ENCODE measurements around the gene FLT3. TPM values are rescaled to one million over a fixed set of nuclear protein-coding genes. Genes with fewer than 3 reads are reported as not detected.
"Not testable (repeated sequence)": the region's sequence is repeated elsewhere in the genome, so short reads cannot be mapped to it uniquely, and the experiment has no call there.

Gene FLT3
- 0.22 TPM for polyA plus RNA-seq (2013, experiment 1 of 2)
- 0.19 TPM for polyA plus RNA-seq (2013, experiment 2 of 2)

DNA sequence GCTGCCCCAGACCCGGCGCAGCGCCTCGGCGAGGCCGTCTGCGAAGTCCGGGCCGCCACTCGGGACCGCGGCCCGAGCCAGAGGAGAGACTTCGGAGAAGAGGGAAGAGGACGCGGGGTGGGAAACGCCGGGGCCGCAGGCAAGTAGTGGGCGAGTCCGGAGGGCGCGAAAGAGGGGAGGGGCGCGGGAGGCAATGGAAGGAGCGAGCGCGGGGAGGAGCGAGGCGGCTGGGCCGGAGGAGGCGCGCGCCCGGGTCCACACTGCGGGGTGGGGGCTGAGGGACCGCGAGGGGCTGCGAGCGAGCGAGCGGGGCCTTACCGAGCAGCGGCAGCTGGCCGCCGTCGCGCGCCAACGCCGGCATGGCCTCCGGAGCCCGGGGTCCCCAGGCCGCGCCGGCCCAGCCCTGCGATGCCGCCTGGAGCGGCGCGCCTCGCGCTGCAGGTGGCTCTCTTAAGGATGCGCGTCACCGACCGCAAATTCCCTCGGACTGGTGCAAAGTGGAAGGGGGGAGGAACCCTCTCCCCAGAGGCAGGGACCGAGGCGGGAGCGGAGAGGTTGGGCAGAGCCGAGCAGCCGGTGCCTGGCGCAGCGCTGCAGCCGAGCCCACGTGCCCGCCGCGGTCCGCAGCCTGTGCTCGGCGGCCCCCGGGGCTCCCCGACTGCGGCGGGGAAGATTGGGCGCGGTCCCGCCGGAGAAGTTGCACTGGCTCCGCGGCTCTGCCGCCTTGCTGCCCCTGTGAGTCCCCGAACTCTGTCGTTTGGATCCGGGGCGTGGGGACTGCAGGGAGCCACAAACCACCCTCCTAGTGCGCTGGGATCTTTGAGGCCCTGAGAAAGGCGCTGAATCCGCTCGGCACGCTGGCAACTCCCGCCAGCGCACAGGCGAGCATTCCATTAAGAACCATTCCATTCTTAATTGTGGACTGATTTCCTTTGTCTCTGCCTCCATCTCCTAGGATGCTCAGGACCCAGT is at the start of gene FLT3:
Gene FLT3, minus strand, starts transcription at position 427 of the 972 bp plus-strand sequence. Its CDS starts 66 bp downstream, at position 361.
- Histone ChIP-seq H3K23ac (ENCODE audit: low read depth, low read length, poor library complexity) (peak within 1 kb of the TSS; percentile 90), H4K91ac (ENCODE audit: low read depth, low read length, poor library complexity) (no peak within 1 kb of the TSS), H2BK12ac (ENCODE audit: low read length) (peak within 1 kb of the TSS; percentile 41), H3K36me3 (replicated peaks in 1 of 2; ENCODE audit: control insufficient read depth in 2 of 2, insufficient read depth in 2 of 2, low read length in 2 of 2) (no peaks in the 10 kb centered on the region), H3K4me3 (ENCODE audit: low read length in 2 of 2) (peak within 1 kb of the TSS; percentile 51 to 81), H3K27me3 (ENCODE audit: control insufficient read depth in 3 of 3, insufficient read depth in 3 of 3, low read depth in 1 of 3, low read length in 3 of 3) (peaks cover 10 to 56% (median 13%) of the 10 kb centered on the region in 3 experiments), H2BK5ac (ENCODE audit: low read length) (peak within 1 kb of the TSS; percentile 66), H4K8ac (ENCODE audit: low read depth, low read length) (no peak within 1 kb of the TSS), H3K4ac (ENCODE audit: low read length) (no peak within 1 kb of the TSS), H3K27ac (replicated peaks; ENCODE audit: low read length) (no peak within 1 kb of the TSS), H3K9ac (ENCODE audit: low read depth, low read length, poor library complexity) (peak within 1 kb of the TSS; percentile 82), H3K9me3 (replicated peaks in 1 of 2; ENCODE audit: control insufficient read depth in 2 of 2, insufficient read depth in 1 of 2, low read depth in 1 of 2, low read length in 2 of 2) (peaks cover 1 to 6% of the 10 kb centered on the region in 2 donors), H3K14ac (ENCODE audit: low read length) (peak within 1 kb of the TSS; percentile 90), H3K4me2 (ENCODE audit: insufficient read depth, low read length, poor library complexity, severe bottlenecking) (peak within 1 kb of the TSS; percentile 99), H3K18ac (ENCODE audit: low read length) (peak within 1 kb of the TSS; percentile 84), H2AK5ac (ENCODE audit: low read depth, low read length) (no peak within 1 kb of the TSS), H2BK120ac (ENCODE audit: low read depth, low read length) (no peak within 1 kb of the TSS), H3K79me1 (ENCODE audit: low read depth, low read length) (no peaks in the 10 kb centered on the region), H3K4me1 (ENCODE audit: control insufficient read depth in 2 of 2, insufficient read depth in 1 of 2, low read depth in 1 of 2, low read length in 2 of 2) (peaks cover 0 to 4% of the 10 kb centered on the region in 2 donors), H2BK15ac (ENCODE audit: low read length) (peak within 1 kb of the TSS; percentile 98), H2AFZ (ENCODE audit: low read length) (peak within 1 kb of the TSS; percentile 99)
- WGBS, 2 donors (ENCODE audit: extremely low coverage in 2 of 2, insufficient read length in 2 of 2, insufficient replicate concordance in 1 of 2): no CpG with 5 or more reads among the region's 106 CpGs
- DNase-seq (ENCODE audit: low spot score): peak; percentile 48

DNA sequence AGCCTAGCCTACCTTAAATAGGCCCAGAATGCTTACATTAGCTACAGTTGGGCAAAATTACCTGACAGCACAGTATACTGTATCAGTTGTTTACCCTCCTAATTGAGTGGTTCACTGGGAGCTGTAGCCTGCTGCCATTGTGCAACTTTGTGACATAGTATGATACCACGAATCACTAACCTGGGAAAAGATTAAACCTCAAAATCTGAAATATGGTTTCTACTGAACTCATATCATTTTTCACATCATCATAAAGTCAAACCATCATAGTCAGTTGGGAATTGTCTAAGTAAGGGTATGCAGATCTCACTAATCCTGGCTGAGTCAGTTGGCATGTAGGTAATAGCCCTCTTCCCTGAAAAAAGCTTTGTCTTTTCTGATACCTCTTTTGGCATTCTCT is 47.1 kb upstream of the FLT3 start:
- Histone ChIP-seq H2BK15ac (ENCODE audit: low read length) (no peak overlapping the region), H3K27me3 (ENCODE audit: control insufficient read depth in 3 of 3, insufficient read depth in 3 of 3, low read depth in 1 of 3, low read length in 3 of 3) (no peaks in the 10 kb centered on the region), H4K8ac (ENCODE audit: low read depth, low read length) (no peak overlapping the region), H2BK120ac (ENCODE audit: low read depth, low read length) (no peak overlapping the region), H4K91ac (ENCODE audit: low read depth, low read length, poor library complexity) (no peak overlapping the region), H3K36me3 (replicated peaks in 1 of 2; ENCODE audit: control insufficient read depth in 2 of 2, insufficient read depth in 2 of 2, low read length in 2 of 2) (peaks cover 0 to 10% of the 10 kb centered on the region in 2 donors), H3K9ac (ENCODE audit: low read depth, low read length, poor library complexity) (no peak overlapping the region), H2BK5ac (ENCODE audit: low read length) (no peak overlapping the region), H3K9me3 (replicated peaks in 1 of 2; ENCODE audit: control insufficient read depth in 2 of 2, insufficient read depth in 1 of 2, low read depth in 1 of 2, low read length in 2 of 2) (no peaks in the 10 kb centered on the region), H2BK12ac (ENCODE audit: low read length) (no peak overlapping the region), H3K4me1 (ENCODE audit: control insufficient read depth in 2 of 2, insufficient read depth in 1 of 2, low read depth in 1 of 2, low read length in 2 of 2) (no peaks in the 10 kb centered on the region), H3K23ac (ENCODE audit: low read depth, low read length, poor library complexity) (no peak overlapping the region), H3K27ac (replicated peaks; ENCODE audit: low read length) (no peak overlapping the region), H3K18ac (ENCODE audit: low read length) (no peak overlapping the region), H3K79me1 (ENCODE audit: low read depth, low read length) (peaks cover 4% of the 10 kb centered on the region), H2AFZ (ENCODE audit: low read length) (no peak overlapping the region), H3K4me3 (ENCODE audit: low read length in 2 of 2) (no peak overlapping the region), H3K4ac (ENCODE audit: low read length) (no peak overlapping the region), H2AK5ac (ENCODE audit: low read depth, low read length) (no peak overlapping the region), H3K4me2 (ENCODE audit: insufficient read depth, low read length, poor library complexity, severe bottlenecking) (no peak overlapping the region), H3K14ac (ENCODE audit: low read length) (no peak overlapping the region)
- DNase-seq (ENCODE audit: low spot score): no peak
- WGBS, 2 donors (ENCODE audit: extremely low coverage in 2 of 2, insufficient read length in 2 of 2, insufficient replicate concordance in 1 of 2): no CpG with 5 or more reads among the region's 1 CpG

GRCh38 chr13:28145049-28145448 is 44.7 kb upstream of the FLT3 start:
- no peak overlapping the region for H3K18ac ChIP-seq (ENCODE audit: low read length)
- no peak overlapping the region for H3K4ac ChIP-seq (ENCODE audit: low read length)
- H3K36me3 ChIP-seq (replicated peaks in 1 of 2; ENCODE audit: control insufficient read depth in 2 of 2, insufficient read depth in 2 of 2, low read length in 2 of 2): peaks cover 0 to 10% of the 10 kb centered on the region in 2 donors
- no peaks in the 10 kb centered on the region for H3K27me3 ChIP-seq (ENCODE audit: control insufficient read depth in 3 of 3, insufficient read depth in 3 of 3, low read depth in 1 of 3, low read length in 3 of 3)
- H3K79me1 ChIP-seq (ENCODE audit: low read depth, low read length): peaks cover 3% of the 10 kb centered on the region
- no peak overlapping the region for H2AK5ac ChIP-seq (ENCODE audit: low read depth, low read length)
- H2AFZ ChIP-seq (ENCODE audit: low read length): no peak overlapping the region
- no peak overlapping the region for H3K9ac ChIP-seq (ENCODE audit: low read depth, low read length, poor library complexity)
- H3K14ac ChIP-seq (ENCODE audit: low read length): no peak overlapping the region
- H3K4me3 ChIP-seq (ENCODE audit: low read length in 2 of 2): no peak overlapping the region
- H2BK120ac ChIP-seq (ENCODE audit: low read depth, low read length): no peak overlapping the region
- no peaks in the 10 kb centered on the region for H3K9me3 ChIP-seq (replicated peaks in 1 of 2; ENCODE audit: control insufficient read depth in 2 of 2, insufficient read depth in 1 of 2, low read depth in 1 of 2, low read length in 2 of 2)
- WGBS, 2 donors (ENCODE audit: extremely low coverage in 2 of 2, insufficient read length in 2 of 2, insufficient replicate concordance in 1 of 2): no CpG with 5 or more reads among the region's 6 CpGs
- H4K91ac ChIP-seq (ENCODE audit: low read depth, low read length, poor library complexity): no peak overlapping the region
- no peak overlapping the region for H3K23ac ChIP-seq (ENCODE audit: low read depth, low read length, poor library complexity)
- no peak overlapping the region for H3K4me2 ChIP-seq (ENCODE audit: insufficient read depth, low read length, poor library complexity, severe bottlenecking)
- no peak overlapping the region for H2BK5ac ChIP-seq (ENCODE audit: low read length)
- no peak overlapping the region for H4K8ac ChIP-seq (ENCODE audit: low read depth, low read length)
- H2BK12ac ChIP-seq (ENCODE audit: low read length): no peak overlapping the region
- DNase-seq (ENCODE audit: low spot score): no peak
- no peak overlapping the region for H3K27ac ChIP-seq (replicated peaks; ENCODE audit: low read length)
- peaks cover 0 to 2% of the 10 kb centered on the region in 2 donors for H3K4me1 ChIP-seq (ENCODE audit: control insufficient read depth in 2 of 2, insufficient read depth in 1 of 2, low read depth in 1 of 2, low read length in 2 of 2)
- H2BK15ac ChIP-seq (ENCODE audit: low read length): no peak overlapping the region

- not testable (repeated sequence) for H4K8ac ChIP-seq (ENCODE audit: low read depth, low read length); H3K14ac ChIP-seq (ENCODE audit: low read length); H4K91ac ChIP-seq (ENCODE audit: low read depth, low read length, poor library complexity); H3K27ac ChIP-seq (replicated peaks; ENCODE audit: low read length); H3K36me3 ChIP-seq (replicated peaks in 1 of 2; ENCODE audit: control insufficient read depth in 2 of 2, insufficient read depth in 2 of 2, low read length in 2 of 2); H2BK12ac ChIP-seq (ENCODE audit: low read length); H3K4me3 ChIP-seq (ENCODE audit: low read length in 2 of 2); H3K4me2 ChIP-seq (ENCODE audit: insufficient read depth, low read length, poor library complexity, severe bottlenecking); H2BK5ac ChIP-seq (ENCODE audit: low read length); H3K79me1 ChIP-seq (ENCODE audit: low read depth, low read length); H2BK15ac ChIP-seq (ENCODE audit: low read length); H2AFZ ChIP-seq (ENCODE audit: low read length); H3K18ac ChIP-seq (ENCODE audit: low read length); H3K4ac ChIP-seq (ENCODE audit: low read length); H3K9ac ChIP-seq (ENCODE audit: low read depth, low read length, poor library complexity); H3K23ac ChIP-seq (ENCODE audit: low read depth, low read length, poor library complexity); H3K9me3 ChIP-seq (replicated peaks in 1 of 2; ENCODE audit: control insufficient read depth in 2 of 2, insufficient read depth in 1 of 2, low read depth in 1 of 2, low read length in 2 of 2); H3K27me3 ChIP-seq (ENCODE audit: control insufficient read depth in 3 of 3, insufficient read depth in 3 of 3, low read depth in 1 of 3, low read length in 3 of 3); H2AK5ac ChIP-seq (ENCODE audit: low read depth, low read length); H3K4me1 ChIP-seq (ENCODE audit: control insufficient read depth in 2 of 2, insufficient read depth in 1 of 2, low read depth in 1 of 2, low read length in 2 of 2); H2BK120ac ChIP-seq (ENCODE audit: low read depth, low read length); DNase-seq (ENCODE audit: low spot score)
- no CpG with 5 or more reads among the region's 10 CpGs for WGBS, 2 donors (ENCODE audit: extremely low coverage in 2 of 2, insufficient read length in 2 of 2, insufficient replicate concordance in 1 of 2)
These were observed 41.2 kb upstream of the FLT3 start for GRCh38 chr13:28141542-28141941.
